Upper lobe of left lung (tissue), 6 donors: ENCODE results near the gene ST7. TPM values are rescaled to one million over a fixed set of nuclear protein-coding genes. Genes with fewer than 3 reads are reported as not detected.

Source experiments
- ATAC-seq, 2 donors: fragments of 200-7000 bp; cut with Tn5 transposase; one replicate each; pipeline ENCODE4 v1.9.1; 2022; ENCODE audit warnings: mild to moderate bottlenecking in 2 of 2, moderate library complexity in 2 of 2; ENCODE audit not compliant: low FRiP score in 2 of 2
- DNase-seq, 2 donors: peaks; one replicate each; pipeline ENCODE4 v3.0.0-alpha.2; 2019 to 2020
- H3K27ac ChIP-seq, 4 donors: fragments of 200-600 bp; sonication (generic); one replicate each; pipeline ENCODE4 v1.5.1; 2016 to 2019
- H3K27me3 ChIP-seq, 4 donors: fragments of 200-600 bp; sonication (generic); one replicate each; pipeline ENCODE4 v1.5.1; 2017 to 2019
- H3K36me3 ChIP-seq, 4 donors: fragments of 200-600 bp; sonication (generic); one replicate each; pipeline ENCODE4 v1.5.1; 2016 to 2019
- H3K4me1 ChIP-seq, 4 donors: fragments of 200-600 bp; sonication (generic); one replicate each; pipeline ENCODE4 v1.5.1; 2018 to 2019
- H3K4me3 ChIP-seq, 4 donors: fragments of 200-600 bp; sonication (generic); one replicate each; pipeline ENCODE4 v1.5.1; 2017 to 2019; ENCODE audit warnings: mild to moderate bottlenecking in 2 of 4, moderate library complexity in 1 of 4
- H3K9me3 ChIP-seq, 4 donors: fragments of 200-600 bp; sonication (generic); one replicate each; pipeline ENCODE4 v1.5.1; 2018 to 2019
- CTCF ChIP-seq, 6 experiments: fragments of 450-650 bp in 4 of 6; fragments of 200-600 bp in 2 of 6; sonication (generic) in 2 of 6; IDR thresholded peaks; one replicate each; pipeline ENCODE4 v1.5.1; 2016 to 2019; ENCODE audit warnings: antibody characterized with exemption in 6 of 6
- EP300 ChIP-seq, 4 donors: sonication (generic); formaldehyde crosslinking; IDR thresholded peaks; one replicate each; pipeline ENCODE4 v1.5.1; 2017; ENCODE audit warnings: antibody characterized with exemption in 4 of 4, control low read depth in 2 of 4
- POLR2A ChIP-seq, 4 donors: fragments of 450-650 bp; IDR thresholded peaks; one replicate each; pipeline ENCODE4 v1.5.1; 2016 to 2017; ENCODE audit warnings: antibody characterized with exemption in 4 of 4, mild to moderate bottlenecking in 2 of 4
- POLR2AphosphoS5 ChIP-seq, 2 donors: sonication (generic); formaldehyde crosslinking; IDR thresholded peaks; one replicate each; pipeline ENCODE4 v1.5.1; 2017; ENCODE audit warnings: antibody characterized with exemption in 2 of 2
- WGBS, 2 donors: methylation state at CpG; one replicate each; pipeline ENCODE4 v1.1.5; 2017 to 2018; 5-methylcytosine and 5-hydroxymethylcytosine counted together
- total RNA-seq, 6 donors: library from RNA; depleted of rRNA in 4 of 6; stranded (reverse); fragments of >200 nt in 4 of 6; gene quantifications; one replicate each; pipeline versions ENCODE4 v1.1.0 to v1.2.1, GENCODE V29; 2016 to 2021
- donor health status: DM: no; HTN: no; CAD: no; lungs with moderate emphysema.
- donor health status: DM: no; HTN: yes; CAD: no; lungs with severe emphysema.

ST7 gene
- total RNA-seq, 6 donors from 2014 or later = 36.0 to 135 (median 73.4) TPM

- Histone ChIP-seq H3K27me3 (no peaks in the 10 kb centered on the region), H3K9me3 (no peaks in the 10 kb centered on the region), H3K36me3 (no peaks in the 10 kb centered on the region), H3K27ac (no peak overlapping the region), H3K4me3 (no peak overlapping the region), H3K4me1 (peaks cover 11 to 24% (median 13%) of the 10 kb centered on the region in 4 donors)
- WGBS, 2 donors = 76 to 78% methylated on average over 4 of the region's 4 CpGs
- no peak for TF ChIP-seq CTCF (IDR thresholded peaks at IDR 0.05)
- TF ChIP-seq POLR2AphosphoS5 (IDR thresholded peaks at IDR 0.05) = no peak
- TF ChIP-seq EP300 (IDR thresholded peaks at IDR 0.05) = no peak
- TF ChIP-seq POLR2A (IDR thresholded peaks at IDR 0.05) = no peak
- DNase-seq (no peak), ATAC-seq (no peak)
These were observed 92.8 kb downstream of the ST7 start for GRCh38 chr7:117045927-117046710.

DNA sequence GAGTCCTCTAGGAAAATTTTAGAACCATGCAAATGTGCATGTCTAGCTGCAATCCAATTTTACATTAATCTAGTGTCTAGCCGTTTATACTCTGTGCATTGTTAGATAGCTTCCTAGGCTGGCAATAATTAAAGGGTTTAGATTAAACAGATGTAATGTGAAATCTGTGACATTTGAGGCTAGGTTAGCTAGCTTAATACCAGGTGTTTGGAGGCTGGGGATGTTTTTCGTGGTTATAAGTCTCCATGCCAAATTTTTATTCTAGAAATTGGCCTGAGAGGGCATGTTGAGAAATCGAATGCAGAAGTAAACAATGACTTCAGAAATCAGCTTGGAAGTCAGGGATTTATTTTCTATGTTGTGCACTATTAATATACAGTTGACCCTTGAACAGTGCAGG lies 94.2 kb downstream of the ST7 start:
- DNase-seq (no peak), ATAC-seq (no peak)
- H3K36me3 ChIP-seq = no peaks in the 10 kb centered on the region
- no peak for TF ChIP-seq POLR2AphosphoS5 (IDR thresholded peaks at IDR 0.05)
- TF ChIP-seq EP300 (IDR thresholded peaks at IDR 0.05) = no peak
- no peak for TF ChIP-seq POLR2A (IDR thresholded peaks at IDR 0.05)
- TF ChIP-seq CTCF (IDR thresholded peaks at IDR 0.05) = no peak
- no peaks in the 10 kb centered on the region for H3K27me3 ChIP-seq
- H3K9me3 ChIP-seq = no peaks in the 10 kb centered on the region
- WGBS, 2 donors = 29 to 32% methylated on average over 3 of the region's 3 CpGs
- no peak overlapping the region for H3K27ac ChIP-seq
- H3K4me1 ChIP-seq = peaks cover 11 to 24% (median 17%) of the 10 kb centered on the region in 4 donors
- H3K4me3 ChIP-seq = no peak overlapping the region

- H3K36me3 ChIP-seq = no peaks in the 10 kb centered on the region
- no peak overlapping the region for H3K4me3 ChIP-seq
- no peaks in the 10 kb centered on the region for H3K9me3 ChIP-seq
- WGBS, 2 donors = 70 to 72% methylated on average over 5 of the region's 5 CpGs
- peaks cover 11 to 24% (median 17%) of the 10 kb centered on the region in 4 donors for H3K4me1 ChIP-seq
- TF ChIP-seq CTCF (IDR thresholded peaks at IDR 0.05) (no peak), EP300 (IDR thresholded peaks at IDR 0.05) (no peak), POLR2AphosphoS5 (IDR thresholded peaks at IDR 0.05) (no peak), POLR2A (IDR thresholded peaks at IDR 0.05) (no peak)
- H3K27ac ChIP-seq = no peak overlapping the region
- H3K27me3 ChIP-seq = no peaks in the 10 kb centered on the region
- DNase-seq (no peak), ATAC-seq (no peak)
These were observed 95.0 kb downstream of the ST7 start for GRCh38 chr7:117048114-117048866.

GRCh38 chr7:117048882-117049281 lies 95.6 kb downstream of the ST7 start:
- TF ChIP-seq POLR2AphosphoS5 (IDR thresholded peaks at IDR 0.05) (no peak), EP300 (IDR thresholded peaks at IDR 0.05) (no peak), POLR2A (IDR thresholded peaks at IDR 0.05) (no peak), CTCF (IDR thresholded peaks at IDR 0.05) (no peak)
- Histone ChIP-seq H3K27ac (no peak overlapping the region), H3K4me1 (peaks cover 11 to 24% (median 17%) of the 10 kb centered on the region in 4 donors), H3K9me3 (no peaks in the 10 kb centered on the region), H3K4me3 (no peak overlapping the region), H3K27me3 (no peaks in the 10 kb centered on the region), H3K36me3 (no peaks in the 10 kb centered on the region)
- ATAC-seq (no peak), DNase-seq (no peak)
- WGBS, 2 donors = 57 to 63% methylated on average over 3 of the region's 3 CpGs
